Endothelial cell of umbilical vein (primary cell): Measurements from ENCODE around the gene PCBP4. TPM values are rescaled to one million over a fixed set of nuclear protein-coding genes. Genes with fewer than 3 reads are reported as not detected.
A peak's percentile ranks its signal among the peaks of the same experiment; 100 is the strongest.

Experiments
- BruUV-seq: library from RNA; stranded (reverse); fragments of 400-500 nt; replicated peaks from 2 replicates; lab custom pipeline; 2021; lab: Mats Ljungman, UMichigan
- CTCF ChIA-PET: fragments of 300-600, 350-600 bp; sonication (Branson Sonifier 250); formaldehyde crosslinking; loops from one replicate; lab custom pipeline; 2021; ENCODE audit warnings: antibody characterized with exemption, inconsistent platforms; lab: Charles Lee
- POLR2A ChIA-PET: fragments of 300-600, 350-600 bp; sonication (Branson Sonifier 250); formaldehyde crosslinking; loops from one replicate; lab custom pipeline; 2021; ENCODE audit warnings: antibody characterized with exemption, inconsistent platforms; lab: Charles Lee
- DNase-seq: peaks from one replicate; pipeline ENCODE4 v3.0.0-alpha.2; 2011; ENCODE audit warnings: low read depth, low spot score
- FAIRE-seq: peaks from 2 replicates; lab custom pipeline; 2011; peaks lifted over from hg19 to GRCh38; lab: Jason Lieb, UNC
- H2AFZ ChIP-seq: 2 replicates; pipeline ENCODE4 v1.6.0; 2012; ENCODE audit warnings: low read depth, low read length, control low read depth, inconsistent platforms
- H3K27ac ChIP-seq: 2 replicates; pipeline ENCODE4 v1.5.1; 2011; ENCODE audit warnings: low read depth, mild to moderate bottlenecking, control low read depth, low read length, moderate library complexity; ENCODE audit not compliant: insufficient read depth
- H3K27me3 ChIP-seq, 2 experiments: 2 replicates each; pipeline versions ENCODE4 v1.6.0 to v1.6.1; 2011; ENCODE audit warnings: low read length in 2 of 2, mixed read lengths in 1 of 2; ENCODE audit not compliant: control insufficient read depth in 2 of 2, insufficient read depth in 2 of 2
- H3K36me3 ChIP-seq, 2 experiments: 2 replicates in 1 of 2; 3 replicates in 1 of 2; pipeline ENCODE4 v1.5.1; 2011; ENCODE audit warnings: low read length in 2 of 2, mild to moderate bottlenecking in 1 of 2, moderate library complexity in 1 of 2; ENCODE audit not compliant: control insufficient read depth in 2 of 2, insufficient read depth in 2 of 2; ENCODE audit errors: extremely low read depth in 1 of 2
- H3K4me1 ChIP-seq: 3 replicates; pipeline ENCODE4 v1.5.1; 2011; ENCODE audit warnings: mild to moderate bottlenecking, low read length; ENCODE audit not compliant: control insufficient read depth, insufficient read depth; ENCODE audit errors: extremely low read depth
- H3K4me2 ChIP-seq: 2 replicates; pipeline ENCODE4 v1.6.1; 2011; ENCODE audit warnings: low read length, control low read depth, mixed read lengths; ENCODE audit not compliant: insufficient read depth
- H3K4me3 ChIP-seq, 3 experiments: fragments of 200-600 bp in 1 of 3; sonication (generic), shearing (Covaris generic) in 1 of 3; replicated peaks in 1 of 3; 2 replicates each; pipeline ENCODE4 v1.5.1; 2011 to 2016; ENCODE audit warnings: control low read depth in 3 of 3, low read length in 3 of 3, mild to moderate bottlenecking in 2 of 3, inconsistent platforms in 1 of 3, low read depth in 1 of 3, moderate library complexity in 1 of 3; ENCODE audit not compliant: insufficient read depth in 1 of 3
- H3K79me2 ChIP-seq: 2 replicates; pipeline ENCODE4 v1.6.0; 2012; ENCODE audit warnings: low read length, inconsistent platforms; ENCODE audit not compliant: control insufficient read depth, insufficient read depth
- H3K9ac ChIP-seq: replicated peaks from 2 replicates; pipeline ENCODE3; 2011; ENCODE audit warnings: low read length, control low read depth; ENCODE audit not compliant: insufficient read depth; ENCODE audit errors: extremely low read depth
- H3K9me1 ChIP-seq: replicated peaks from 3 replicates; pipeline ENCODE4 v1.6.0; 2011; ENCODE audit warnings: mild to moderate bottlenecking, low read length; ENCODE audit not compliant: control insufficient read depth, insufficient read depth; ENCODE audit errors: extremely low read depth
- H3K9me3 ChIP-seq: replicated peaks from 2 replicates; pipeline ENCODE4 v1.5.1; 2012; ENCODE audit warnings: low read length, inconsistent platforms; ENCODE audit not compliant: control insufficient read depth, insufficient read depth
- H4K20me1 ChIP-seq: replicated peaks from 2 replicates; pipeline ENCODE3; 2011; ENCODE audit warnings: mild to moderate bottlenecking, low read length; ENCODE audit not compliant: control insufficient read depth, insufficient read depth; ENCODE audit errors: extremely low read depth
- EZH2 ChIP-seq: IDR thresholded peaks from 2 replicates; pipeline ENCODE4 v1.6.1; 2012; ENCODE audit warnings: borderline replicate concordance, low read depth, mild to moderate bottlenecking, moderate library complexity, low read length, inconsistent platforms; ENCODE audit not compliant: severe bottlenecking
- FOS ChIP-seq: IDR thresholded peaks from 2 replicates; pipeline ENCODE4 v1.6.1; 2011; ENCODE audit warnings: mild to moderate bottlenecking, low read length, moderate library complexity, borderline replicate concordance; ENCODE audit not compliant: insufficient read depth
- GATA2 ChIP-seq: IDR thresholded peaks from 2 replicates; pipeline ENCODE4 v1.7.0; 2011; ENCODE audit warnings: low read depth, mild to moderate bottlenecking, moderate library complexity, mixed read lengths, low read length; ENCODE audit not compliant: insufficient read length, insufficient read depth
- JUN ChIP-seq: IDR thresholded peaks from 2 replicates; pipeline ENCODE4 v1.6.1; 2011; ENCODE audit warnings: borderline replicate concordance, low read depth; ENCODE audit not compliant: insufficient read length, insufficient read depth
- MYC ChIP-seq: IDR thresholded peaks from one replicate; pipeline ENCODE4 v1.6.1; 2011; ENCODE audit warnings: mild to moderate bottlenecking, low read depth, low read length
- POLR2A ChIP-seq: IDR thresholded peaks from 2 replicates; pipeline ENCODE4 v1.6.1; 2012; ENCODE audit warnings: low read depth, mild to moderate bottlenecking, control low read depth, low read length
- POLR2AphosphoS5 ChIP-seq: IDR thresholded peaks from 2 replicates; pipeline ENCODE4 v1.6.1; 2012; ENCODE audit warnings: low read depth, mild to moderate bottlenecking, control low read depth, low read length, moderate library complexity; ENCODE audit not compliant: insufficient read depth
- dilution Hi-C: fragments of 300-500 bp; cut with MboI; formaldehyde crosslinking; loops from one replicate; pipeline ENCODE4 v1.15.0; 2019; ENCODE audit warnings: low sequenced_read_pairs; ENCODE audit not compliant: extremely low pct_ligation_motif_present
- intact Hi-C: fragments of 100-400 bp; cut with micrococcal nuclease; formaldehyde crosslinking; loops from one replicate; pipeline ENCODE4 v1.10.0; 2022
- polyA plus RNA-seq, 4 experiments: library from polyadenylated mRNA; depleted of rRNA in 3 of 4; stranded (reverse) in 3 of 4; unstranded in 1 of 4; fragments of >200 nt; gene quantifications; 2 replicates each; pipeline versions ENCODE4 v1.2.1 to v1.2.3, GENCODE V29; 2011 to 2012; ENCODE audit warnings: missing spikeins in 1 of 4
- total RNA-seq: library from RNA; stranded (reverse); gene quantifications from 2 replicates; pipeline ENCODE4 v1.2.3, GENCODE V29; 2021
- TF ChIP-seq, protein P1 (sequence below): IDR thresholded peaks from 2 replicates; pipeline ENCODE4 v1.6.1; 2011; ENCODE audit not compliant: insufficient read depth, insufficient read length
- TF ChIP-seq, protein P2 (sequence below), 2 donors: IDR thresholded peaks; 1 replicate in 1 of 2; 2 replicates in 1 of 2; pipeline ENCODE4 v1.5.1; 2011; ENCODE audit warnings: low read length in 2 of 2, mild to moderate bottlenecking in 2 of 2, moderate library complexity in 2 of 2, control low read depth in 1 of 2, inconsistent platforms in 1 of 2, low read depth in 1 of 2; ENCODE audit not compliant: insufficient read depth in 1 of 2; ENCODE audit errors: extremely low read depth in 1 of 2

The PCBP4 gene
- total and polyA plus RNA-seq, 2 donors (not counting 3 experiments of a cell fraction or from before 2014, with no cell fraction given) = 46.5 to 63.1 TPM

DNA sequence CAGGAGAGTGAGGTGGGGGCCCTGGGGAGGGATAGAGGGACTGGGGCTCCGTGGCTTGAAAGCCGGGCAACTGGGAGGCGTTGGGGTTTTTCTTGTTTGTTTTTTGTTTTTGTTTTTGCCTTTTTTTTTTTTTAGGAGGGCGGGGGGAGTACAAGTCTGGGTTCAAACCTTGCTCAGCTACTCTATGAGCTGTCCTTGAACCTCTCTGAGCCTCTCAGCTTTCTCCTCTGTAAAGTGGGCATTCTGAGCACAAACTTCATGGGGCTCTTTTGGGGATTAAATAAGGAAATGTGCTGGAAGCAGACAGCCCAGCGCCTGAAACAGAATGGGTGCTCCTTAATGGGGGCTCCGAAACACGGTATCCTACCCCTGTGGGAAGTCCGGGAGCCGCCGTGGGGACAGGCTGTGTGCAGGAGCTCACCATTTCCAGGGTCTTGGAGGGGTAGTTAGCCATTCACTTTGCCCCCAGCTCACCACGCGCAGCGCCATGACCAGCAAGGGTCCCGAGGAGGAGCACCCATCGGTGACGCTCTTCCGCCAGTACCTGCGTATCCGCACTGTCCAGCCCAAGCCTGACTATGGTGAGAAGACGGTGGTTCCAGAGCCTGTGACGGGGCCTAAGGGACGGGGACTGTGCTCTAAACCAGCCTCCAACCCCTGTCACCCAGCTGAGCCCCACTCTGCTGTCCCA is 16.5 kb upstream of the PCBP4 start:
- Histone ChIP-seq H3K79me2 (no peaks in the 10 kb centered on the region), H3K4me1 (peaks cover 14% of the 10 kb centered on the region), H3K9me3 (no peaks in the 10 kb centered on the region), H3K4me2 (peak overlapping the region; percentile 12), H3K27me3 (no peaks in the 10 kb centered on the region), H3K36me3 (no peaks in the 10 kb centered on the region), H3K4me3 (peak overlapping the region; percentile 28 to 48 (median 39)), H3K27ac (peak overlapping the region; percentile 39), H3K9me1 (no peaks in the 10 kb centered on the region), H2AFZ (peak overlapping the region; percentile 8), H4K20me1 (no peaks in the 10 kb centered on the region), H3K9ac (peak overlapping the region; percentile 53)
- dilution Hi-C loops (no loop called here), intact Hi-C loops (loop anchor here (1.0 to 2.0 kb wide), 3 partner anchors 8 to 41 kb away; partner anchors contain the start of genes ABHD14A, PARP3 and RPL29)
- TF ChIP-seq FOS = no peak
- no peak for TF ChIP-seq MYC
- TF ChIP-seq POLR2AphosphoS5 = no peak
- no peak for TF ChIP-seq JUN
- TF ChIP-seq POLR2A = no peak
- TF ChIP-seq, protein P1, sequence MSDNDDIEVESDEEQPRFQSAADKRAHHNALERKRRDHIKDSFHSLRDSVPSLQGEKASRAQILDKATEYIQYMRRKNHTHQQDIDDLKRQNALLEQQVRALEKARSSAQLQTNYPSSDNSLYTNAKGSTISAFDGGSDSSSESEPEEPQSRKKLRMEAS = no peak
- no peak for TF ChIP-seq GATA2
- TF ChIP-seq, protein P2, sequence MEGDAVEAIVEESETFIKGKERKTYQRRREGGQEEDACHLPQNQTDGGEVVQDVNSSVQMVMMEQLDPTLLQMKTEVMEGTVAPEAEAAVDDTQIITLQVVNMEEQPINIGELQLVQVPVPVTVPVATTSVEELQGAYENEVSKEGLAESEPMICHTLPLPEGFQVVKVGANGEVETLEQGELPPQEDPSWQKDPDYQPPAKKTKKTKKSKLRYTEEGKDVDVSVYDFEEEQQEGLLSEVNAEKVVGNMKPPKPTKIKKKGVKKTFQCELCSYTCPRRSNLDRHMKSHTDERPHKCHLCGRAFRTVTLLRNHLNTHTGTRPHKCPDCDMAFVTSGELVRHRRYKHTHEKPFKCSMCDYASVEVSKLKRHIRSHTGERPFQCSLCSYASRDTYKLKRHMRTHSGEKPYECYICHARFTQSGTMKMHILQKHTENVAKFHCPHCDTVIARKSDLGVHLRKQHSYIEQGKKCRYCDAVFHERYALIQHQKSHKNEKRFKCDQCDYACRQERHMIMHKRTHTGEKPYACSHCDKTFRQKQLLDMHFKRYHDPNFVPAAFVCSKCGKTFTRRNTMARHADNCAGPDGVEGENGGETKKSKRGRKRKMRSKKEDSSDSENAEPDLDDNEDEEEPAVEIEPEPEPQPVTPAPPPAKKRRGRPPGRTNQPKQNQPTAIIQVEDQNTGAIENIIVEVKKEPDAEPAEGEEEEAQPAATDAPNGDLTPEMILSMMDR (IDR thresholded peaks at IDR 0.05; ENCODE audit: extremely low read depth in 1 of 2, insufficient read depth in 1 of 2, low read depth in 1 of 2, low read length in 2 of 2) = no peak
- no peak for TF ChIP-seq EZH2
- ChIA-PET POLR2A (interaction anchor here (0.6 to 1.9 kb wide), 3 partner anchors 9 to 15 kb away, joined by 3 to 15 read pairs (median 3); partner anchors contain the start of gene RPL29), CTCF (interaction anchor here (1.1 to 3.0 kb wide), 7 partner anchors 10 to 73 kb away, joined by 3 to 37 read pairs (median 7); partner anchors contain the start of genes ABHD14A, ABHD14B, DUSP7 and PCBP4)
- FAIRE-seq (no peak), DNase-seq (no peak)
- TSS peak; percentile 73 for BruUV-seq
